Fibroblast of villous mesenchyme (primary cell): ENCODE measurements around the gene TLR9. TPM values are rescaled to one million over a fixed set of nuclear protein-coding genes. Genes with fewer than 3 reads are reported as not detected.

Experiments
- DNase-seq: peaks from one replicate; pipeline ENCODE4 v3.0.0-alpha.2; 2010; ENCODE audit warnings: low read depth
- H3K4me3 ChIP-seq: 2 replicates; pipeline ENCODE4 v1.5.1; 2011; ENCODE audit warnings: low read depth, mild to moderate bottlenecking, low read length
- total RNA-seq: library from RNA; depleted of rRNA; stranded (reverse); fragments of >200 nt; gene quantifications from 2 replicates; pipeline ENCODE4 v1.2.3, GENCODE V29; 2012
- TF ChIP-seq, protein P1 (sequence below): IDR thresholded peaks from 2 replicates; pipeline ENCODE4 v1.5.1; 2012; ENCODE audit warnings: low read depth, mild to moderate bottlenecking, low read length; ENCODE audit not compliant: insufficient read depth

Gene TLR9
- total RNA-seq, 1 donor, result not detected

DNA sequence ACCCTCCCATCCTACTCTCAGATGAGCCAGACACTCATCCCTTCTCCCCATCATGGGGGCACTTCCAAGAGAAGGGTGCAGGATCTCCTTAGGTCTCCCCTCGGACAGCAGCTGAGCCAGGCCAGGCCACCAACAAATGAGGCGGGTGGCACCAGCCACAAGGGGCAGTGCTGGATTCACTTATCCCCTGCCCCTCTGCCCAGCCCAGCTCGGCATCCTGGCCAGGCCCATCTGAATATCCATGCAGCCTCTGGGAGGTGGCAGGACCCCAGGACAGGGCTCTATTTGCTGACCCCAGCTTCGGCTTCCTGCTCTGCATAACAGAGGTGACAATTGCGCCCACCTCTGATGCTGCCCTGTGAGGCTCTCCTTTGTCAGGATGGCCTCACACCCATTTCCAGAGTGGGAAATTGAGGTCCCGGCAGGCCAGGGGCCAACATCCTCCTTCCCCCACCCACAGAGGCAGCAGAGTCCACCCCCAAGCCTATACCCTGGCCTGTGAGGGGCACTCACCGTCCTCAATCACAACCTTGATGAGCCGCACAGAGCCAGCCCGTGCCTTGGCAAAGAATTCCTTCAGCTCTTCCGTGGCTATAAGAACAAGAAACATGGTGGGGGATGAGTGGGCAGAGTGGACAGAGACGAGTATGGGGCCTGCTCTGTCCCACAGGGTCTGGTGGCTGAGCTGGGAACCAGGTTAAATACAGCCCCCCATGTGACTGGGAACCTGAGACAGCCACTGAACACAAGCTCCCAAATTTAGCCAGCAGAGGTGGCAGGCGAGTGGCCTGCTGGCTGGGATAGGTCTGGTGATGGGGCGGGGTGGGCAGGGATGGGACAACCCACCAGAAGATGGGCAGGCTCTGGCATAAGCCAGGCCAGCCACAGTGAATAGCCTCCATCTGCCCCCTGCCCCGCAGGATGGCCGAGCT is 9.3 kb upstream of the TLR9 start:
- H3K4me3 ChIP-seq, result no peak overlapping the region
- DNase-seq, result no peak
- TF ChIP-seq, protein P1, sequence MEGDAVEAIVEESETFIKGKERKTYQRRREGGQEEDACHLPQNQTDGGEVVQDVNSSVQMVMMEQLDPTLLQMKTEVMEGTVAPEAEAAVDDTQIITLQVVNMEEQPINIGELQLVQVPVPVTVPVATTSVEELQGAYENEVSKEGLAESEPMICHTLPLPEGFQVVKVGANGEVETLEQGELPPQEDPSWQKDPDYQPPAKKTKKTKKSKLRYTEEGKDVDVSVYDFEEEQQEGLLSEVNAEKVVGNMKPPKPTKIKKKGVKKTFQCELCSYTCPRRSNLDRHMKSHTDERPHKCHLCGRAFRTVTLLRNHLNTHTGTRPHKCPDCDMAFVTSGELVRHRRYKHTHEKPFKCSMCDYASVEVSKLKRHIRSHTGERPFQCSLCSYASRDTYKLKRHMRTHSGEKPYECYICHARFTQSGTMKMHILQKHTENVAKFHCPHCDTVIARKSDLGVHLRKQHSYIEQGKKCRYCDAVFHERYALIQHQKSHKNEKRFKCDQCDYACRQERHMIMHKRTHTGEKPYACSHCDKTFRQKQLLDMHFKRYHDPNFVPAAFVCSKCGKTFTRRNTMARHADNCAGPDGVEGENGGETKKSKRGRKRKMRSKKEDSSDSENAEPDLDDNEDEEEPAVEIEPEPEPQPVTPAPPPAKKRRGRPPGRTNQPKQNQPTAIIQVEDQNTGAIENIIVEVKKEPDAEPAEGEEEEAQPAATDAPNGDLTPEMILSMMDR, result no peak

DNA sequence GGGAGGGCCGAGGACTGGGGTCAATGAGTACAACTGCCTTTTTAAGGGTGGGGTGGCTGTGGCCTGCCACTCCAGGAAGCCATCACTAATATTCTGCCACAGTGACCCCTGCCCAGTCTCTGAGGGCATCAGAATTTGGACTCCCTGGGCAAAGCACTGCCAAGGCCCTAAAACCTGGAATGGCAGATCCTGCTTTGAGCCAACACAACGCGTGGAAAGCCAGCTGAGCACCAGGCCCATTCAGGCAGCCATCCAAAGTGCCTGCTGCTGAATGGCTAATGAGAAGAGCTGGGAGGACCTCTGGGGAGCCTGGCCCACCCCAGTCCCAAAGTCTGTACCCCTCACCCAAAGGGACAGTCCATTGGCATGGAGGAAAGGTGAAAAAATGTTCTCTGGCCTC is 8.5 kb upstream of the TLR9 start:
- no peak for DNase-seq
- TF ChIP-seq, protein P1, result no peak
- H3K4me3 ChIP-seq, result no peak overlapping the region

GRCh38 chr3:52233108-52233591 is 7.7 kb upstream of the TLR9 start:
- TF ChIP-seq, protein P1, result no peak
- no peak for DNase-seq
- no peak overlapping the region for H3K4me3 ChIP-seq

DNA sequence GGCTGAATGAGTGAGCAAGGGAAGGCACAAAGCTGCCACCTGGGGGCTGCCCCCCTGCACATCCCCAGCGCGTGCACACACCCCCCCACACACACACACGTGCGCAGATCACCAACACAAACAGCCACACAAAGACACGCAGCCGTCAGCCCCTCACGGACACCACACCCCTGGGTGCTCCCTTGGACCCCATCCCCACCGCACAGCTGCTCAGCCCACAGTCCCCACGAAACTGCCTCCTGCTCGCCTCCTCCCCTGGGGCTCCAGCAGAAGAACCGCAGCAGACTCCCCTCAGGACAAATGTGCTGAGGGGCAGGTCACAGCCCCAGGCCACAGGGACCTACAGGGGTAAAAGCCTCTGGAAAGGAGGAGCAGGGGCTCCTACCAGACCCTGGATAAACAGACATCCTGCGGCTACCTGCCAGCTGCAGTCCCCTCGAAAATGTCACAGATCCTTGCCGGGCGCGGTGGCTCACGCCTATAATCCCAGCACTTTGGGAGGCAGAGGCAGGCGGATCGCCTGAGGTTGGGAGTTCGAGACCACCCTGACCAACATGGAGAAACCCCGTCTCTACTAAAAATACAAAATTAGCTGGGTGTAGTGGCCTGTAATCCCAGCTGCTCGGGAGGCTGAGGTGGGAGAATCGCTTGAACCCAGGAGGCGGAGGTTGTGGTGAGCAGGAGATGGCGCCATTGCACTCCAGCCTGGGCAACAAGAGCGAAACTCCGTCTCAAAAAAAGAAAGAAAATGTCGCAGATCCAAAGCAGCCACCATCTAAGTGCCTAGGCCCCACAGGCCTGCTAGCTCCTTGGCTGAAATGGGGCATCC is 7.0 kb upstream of the TLR9 start:
- no peak for DNase-seq
- H3K4me3 ChIP-seq, result no peak overlapping the region
- TF ChIP-seq, protein P1, result no peak

GRCh38 chr3:52231502-52232278 is 6.2 kb upstream of the TLR9 start:
- TF ChIP-seq, protein P1, result peak; percentile 81
- H3K4me3 ChIP-seq, result no peak overlapping the region
- DNase-seq, result peak; percentile 51

GRCh38 chr3:52230889-52231499 is 5.5 kb upstream of the TLR9 start:
- no peak overlapping the region for H3K4me3 ChIP-seq
- TF ChIP-seq, protein P1, result no peak
- no peak for DNase-seq
